H1 (cell line): Measurements from ENCODE around the gene SLC35E3. TPM values are rescaled to one million over a fixed set of nuclear protein-coding genes. Genes with fewer than 3 reads are reported as not detected.

Source experiments
- ASH2L ChIP-seq: fragments of 200-600, 300-600 bp; sonication (generic); IDR thresholded peaks from one replicate; pipeline ENCODE4 v1.7.1; 2017; ENCODE audit warnings: low read length
- CBX5 ChIP-seq: fragments of 300-800, 300-1000 bp; sonication (generic); IDR thresholded peaks from 2 replicates; pipeline ENCODE4 v1.7.1; 2016; ENCODE audit warnings: antibody characterized with exemption, low read length, low read depth
- CHD7 ChIP-seq: fragments of 300-600 bp; sonication (generic); IDR thresholded peaks from 2 replicates; pipeline ENCODE4 v1.7.1; 2012; ENCODE audit warnings: low read length, moderate library complexity, mild to moderate bottlenecking, inconsistent platforms; ENCODE audit not compliant: insufficient replicate concordance
- JUND ChIP-seq: IDR thresholded peaks from 2 replicates; pipeline ENCODE4 v1.6.1; 2011; ENCODE audit warnings: mild to moderate bottlenecking, improper control_type of control experiment, low read length
- POLR2AphosphoS5 ChIP-seq: IDR thresholded peaks from 2 replicates; pipeline ENCODE4 v1.6.1; 2011; ENCODE audit warnings: low read depth, low read length
- RAD21 ChIP-seq, 2 experiments: IDR thresholded peaks in 1 of 2; conservative IDR thresholded peaks in 1 of 2; 2 replicates each; pipeline ENCODE4 v1.6.1; 2011; ENCODE audit warnings: low read depth in 2 of 2, low read length in 2 of 2, improper control_type of control experiment in 1 of 2, inconsistent platforms in 1 of 2, mild to moderate bottlenecking in 1 of 2, moderate library complexity in 1 of 2
- SP2 ChIP-seq: IDR thresholded peaks from 2 replicates; pipeline ENCODE4 v1.6.1; 2012; ENCODE audit warnings: mild to moderate bottlenecking, low read length, inconsistent platforms
- TBP ChIP-seq: IDR thresholded peaks from 2 replicates; pipeline ENCODE4 v1.6.1; 2011; ENCODE audit warnings: low read depth, low read length, improper control_type of control experiment
- polyA plus RNA-seq, 7 experiments: library from polyadenylated mRNA; depleted of rRNA in 3 of 7; stranded (reverse) in 5 of 7; unstranded in 2 of 7; fragments of >200 nt in 5 of 7; fragments of 200-250 nt in 2 of 7; gene quantifications; 1 replicate in 5 of 7; 2 replicates in 1 of 7; 4 replicates in 1 of 7; pipeline versions ENCODE4 v1.2.1 to v1.2.3, GENCODE V29; 2011 to 2013; ENCODE audit warnings: missing spikeins in 2 of 7, mixed read lengths in 2 of 7
- total RNA-seq: library from RNA; stranded (reverse); fragmentation: NEBNext Ultra II Directional; extraction: Animal tissue kit (Norgen Biotek cat#: 25700); gene quantifications from 2 replicates; pipeline ENCODE4 v1.2.1, GENCODE V29; 2021

SLC35E3 gene
- total and polyA plus RNA-seq, 2 of the 8 experiments (the other 6 are each of a cell fraction or from before 2014, with no cell fraction given): 10.0 to 10.9 TPM

DNA sequence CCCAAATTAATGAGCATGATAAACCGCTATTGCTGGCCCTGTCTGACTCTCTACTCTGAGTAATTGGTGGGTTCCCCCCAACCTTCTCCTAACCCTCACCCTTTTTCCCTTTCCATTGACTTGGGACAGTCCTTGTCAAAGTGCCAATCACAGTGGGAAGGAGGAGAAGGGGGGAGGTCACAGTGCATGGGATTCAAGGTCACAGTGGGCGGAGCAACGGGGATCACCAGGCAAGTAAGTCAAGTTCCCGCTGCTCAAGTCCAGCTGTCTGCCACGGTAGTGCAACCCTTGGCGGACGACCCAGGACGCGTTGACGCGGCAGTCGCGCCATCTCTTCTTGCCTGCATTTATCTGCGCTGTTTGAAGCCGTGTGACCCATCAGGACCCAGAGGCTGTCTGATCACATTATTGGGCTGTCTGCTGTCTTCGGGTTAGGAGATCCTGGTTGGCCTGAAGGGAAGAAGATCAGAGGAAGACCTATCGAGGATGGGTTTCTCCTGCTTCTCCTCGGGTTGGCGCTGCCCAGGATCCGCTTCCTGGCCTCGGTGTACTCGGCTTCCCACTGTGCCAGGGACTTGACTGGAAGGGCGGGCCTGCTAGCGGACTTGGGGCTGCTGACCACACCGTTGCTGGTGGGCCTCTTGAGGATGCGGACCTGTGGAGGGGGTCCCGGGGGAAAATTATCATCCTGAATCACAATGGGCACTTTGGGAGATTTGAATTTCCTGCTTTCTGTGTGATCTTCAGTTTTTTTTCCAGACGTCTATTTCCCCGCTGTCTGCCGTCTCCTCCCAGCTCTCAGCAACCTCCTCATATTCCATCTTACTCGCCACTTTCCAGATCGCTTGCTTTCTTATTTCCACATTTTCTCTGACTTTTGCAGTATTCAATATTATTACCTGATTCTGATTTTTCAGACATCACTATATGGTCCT lies 58.9 kb downstream of the SLC35E3 start (continued):
- no peak for TF ChIP-seq ASH2L
- no peak for TF ChIP-seq RAD21 (IDR thresholded peaks at IDR 0.05 in 1 of 2, conservative IDR thresholded peaks at IDR 0.05 in 1 of 2; ENCODE audit: low read depth in 2 of 2, low read length in 2 of 2)
- no peak for TF ChIP-seq POLR2AphosphoS5
- no peak for TF ChIP-seq CHD7
- no peak for TF ChIP-seq SP2
- TF ChIP-seq JUND: no peak
- TF ChIP-seq TBP: no peak
- TF ChIP-seq CBX5: no peak
